Neural cell (in vitro differentiated cells): ENCODE measurements around the gene FN3K.

Source experiments
- SMC3 ChIP-seq: fragments of 450-650 bp; conservative IDR thresholded peaks from 2 replicates; pipeline ENCODE4 v1.6.1; 2014; ENCODE audit warnings: antibody characterized with exemption, mild to moderate bottlenecking, moderate library complexity; ENCODE audit not compliant: poor library complexity
- TF ChIP-seq, protein P1 (sequence below): fragments of 450-650 bp; IDR thresholded peaks from 2 replicates; pipeline ENCODE4 v1.5.1; 2014; ENCODE audit warnings: antibody characterized with exemption, mild to moderate bottlenecking, moderate library complexity; ENCODE audit not compliant: poor library complexity, severe bottlenecking
- TF ChIP-seq, protein P2 (sequence below): IDR thresholded peaks from 2 replicates; pipeline ENCODE4 v1.6.1; 2012; ENCODE audit warnings: borderline replicate concordance

DNA sequence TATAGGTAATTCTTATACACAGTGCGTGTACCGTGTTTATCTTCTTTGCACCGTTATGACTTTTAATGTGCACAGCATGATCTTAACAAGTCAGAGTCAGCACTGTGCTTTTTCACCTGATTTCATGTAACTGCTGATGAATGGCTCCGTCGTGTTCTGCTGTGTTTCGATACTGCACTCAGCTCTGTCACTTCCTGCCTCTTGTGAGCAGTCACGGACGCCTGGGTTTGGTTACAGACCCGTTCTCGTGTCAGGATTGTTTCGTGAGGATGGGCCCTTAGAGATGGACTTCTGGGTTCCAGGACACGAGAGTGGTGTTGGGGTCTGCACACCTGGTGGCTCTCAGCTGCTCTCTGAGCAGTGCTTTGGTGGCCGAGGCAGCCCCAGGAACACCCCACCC is 41.0 kb downstream of the FN3K start:
- TF ChIP-seq, protein P1, sequence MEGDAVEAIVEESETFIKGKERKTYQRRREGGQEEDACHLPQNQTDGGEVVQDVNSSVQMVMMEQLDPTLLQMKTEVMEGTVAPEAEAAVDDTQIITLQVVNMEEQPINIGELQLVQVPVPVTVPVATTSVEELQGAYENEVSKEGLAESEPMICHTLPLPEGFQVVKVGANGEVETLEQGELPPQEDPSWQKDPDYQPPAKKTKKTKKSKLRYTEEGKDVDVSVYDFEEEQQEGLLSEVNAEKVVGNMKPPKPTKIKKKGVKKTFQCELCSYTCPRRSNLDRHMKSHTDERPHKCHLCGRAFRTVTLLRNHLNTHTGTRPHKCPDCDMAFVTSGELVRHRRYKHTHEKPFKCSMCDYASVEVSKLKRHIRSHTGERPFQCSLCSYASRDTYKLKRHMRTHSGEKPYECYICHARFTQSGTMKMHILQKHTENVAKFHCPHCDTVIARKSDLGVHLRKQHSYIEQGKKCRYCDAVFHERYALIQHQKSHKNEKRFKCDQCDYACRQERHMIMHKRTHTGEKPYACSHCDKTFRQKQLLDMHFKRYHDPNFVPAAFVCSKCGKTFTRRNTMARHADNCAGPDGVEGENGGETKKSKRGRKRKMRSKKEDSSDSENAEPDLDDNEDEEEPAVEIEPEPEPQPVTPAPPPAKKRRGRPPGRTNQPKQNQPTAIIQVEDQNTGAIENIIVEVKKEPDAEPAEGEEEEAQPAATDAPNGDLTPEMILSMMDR = no peak
- TF ChIP-seq, protein P2, sequence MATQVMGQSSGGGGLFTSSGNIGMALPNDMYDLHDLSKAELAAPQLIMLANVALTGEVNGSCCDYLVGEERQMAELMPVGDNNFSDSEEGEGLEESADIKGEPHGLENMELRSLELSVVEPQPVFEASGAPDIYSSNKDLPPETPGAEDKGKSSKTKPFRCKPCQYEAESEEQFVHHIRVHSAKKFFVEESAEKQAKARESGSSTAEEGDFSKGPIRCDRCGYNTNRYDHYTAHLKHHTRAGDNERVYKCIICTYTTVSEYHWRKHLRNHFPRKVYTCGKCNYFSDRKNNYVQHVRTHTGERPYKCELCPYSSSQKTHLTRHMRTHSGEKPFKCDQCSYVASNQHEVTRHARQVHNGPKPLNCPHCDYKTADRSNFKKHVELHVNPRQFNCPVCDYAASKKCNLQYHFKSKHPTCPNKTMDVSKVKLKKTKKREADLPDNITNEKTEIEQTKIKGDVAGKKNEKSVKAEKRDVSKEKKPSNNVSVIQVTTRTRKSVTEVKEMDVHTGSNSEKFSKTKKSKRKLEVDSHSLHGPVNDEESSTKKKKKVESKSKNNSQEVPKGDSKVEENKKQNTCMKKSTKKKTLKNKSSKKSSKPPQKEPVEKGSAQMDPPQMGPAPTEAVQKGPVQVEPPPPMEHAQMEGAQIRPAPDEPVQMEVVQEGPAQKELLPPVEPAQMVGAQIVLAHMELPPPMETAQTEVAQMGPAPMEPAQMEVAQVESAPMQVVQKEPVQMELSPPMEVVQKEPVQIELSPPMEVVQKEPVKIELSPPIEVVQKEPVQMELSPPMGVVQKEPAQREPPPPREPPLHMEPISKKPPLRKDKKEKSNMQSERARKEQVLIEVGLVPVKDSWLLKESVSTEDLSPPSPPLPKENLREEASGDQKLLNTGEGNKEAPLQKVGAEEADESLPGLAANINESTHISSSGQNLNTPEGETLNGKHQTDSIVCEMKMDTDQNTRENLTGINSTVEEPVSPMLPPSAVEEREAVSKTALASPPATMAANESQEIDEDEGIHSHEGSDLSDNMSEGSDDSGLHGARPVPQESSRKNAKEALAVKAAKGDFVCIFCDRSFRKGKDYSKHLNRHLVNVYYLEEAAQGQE = no peak
- TF ChIP-seq SMC3 = no peak
